ENCODE data around the gene LCE7A. TPM values are rescaled to one million over a fixed set of nuclear protein-coding genes. Genes with fewer than 3 reads are reported as not detected.

LCE7A gene
- total RNA-seq, 2 experiments from 2014 or later, result not detected

GRCh38 chr1:152884506-152884905 lies 24.7 kb downstream of the LCE7A start:
- POLR2A ChIA-PET, result no interaction called here
- H3K27ac Mint-ChIP-seq, result no peak overlapping the region
- peaks cover 7% of the 10 kb centered on the region for H3K27me3 Mint-ChIP-seq
- DNase-seq, result no peak
- CTCF ChIA-PET, result no interaction called here
- intact Hi-C loops (cut with micrococcal nuclease), result no loop called here
- no peaks in the 10 kb centered on the region for H3K36me3 Mint-ChIP-seq
- H3K4me1 Mint-ChIP-seq (ENCODE audit: low read depth), result peaks cover 6% of the 10 kb centered on the region
- no peak overlapping the region for H3K4me3 Mint-ChIP-seq
- H3K9me3 Mint-ChIP-seq, result no peaks in the 10 kb centered on the region

- intact Hi-C loops (cut with micrococcal nuclease), result no loop called here
Observed at GRCh38 chr1:152884966-152885624, 25.3 kb downstream of the LCE7A start.

GRCh38 chr1:152886085-152886484 lies 26.3 kb downstream of the LCE7A start:
- Mint-ChIP-seq H3K36me3 (no peaks in the 10 kb centered on the region), H3K4me3 (no peak overlapping the region), H3K27me3 (peaks cover 7% of the 10 kb centered on the region), H3K4me1 (ENCODE audit: low read depth) (no peaks in the 10 kb centered on the region), H3K9me3 (no peaks in the 10 kb centered on the region), H3K27ac (no peak overlapping the region)
- ChIA-PET CTCF (no interaction called here), POLR2A (no interaction called here)
- no peak for DNase-seq
- intact Hi-C loops (cut with micrococcal nuclease), result no loop called here

More at GRCh38 chr1:152884966-152885624, 25.3 kb downstream of the LCE7A start:
- ChIA-PET POLR2A (no interaction called here), CTCF (no interaction called here)
- Mint-ChIP-seq H3K36me3 (no peaks in the 10 kb centered on the region), H3K9me3 (no peaks in the 10 kb centered on the region), H3K27me3 (peaks cover 7% of the 10 kb centered on the region), H3K27ac (no peak overlapping the region), H3K4me1 (ENCODE audit: low read depth) (peaks cover 6% of the 10 kb centered on the region), H3K4me3 (no peak overlapping the region)
- DNase-seq, result no peak

- CTCF ChIA-PET, result no interaction called here
- intact Hi-C loops (cut with micrococcal nuclease), result no loop called here
- H3K9me3 Mint-ChIP-seq, result no peaks in the 10 kb centered on the region
- H3K4me1 Mint-ChIP-seq (ENCODE audit: low read depth), result no peaks in the 10 kb centered on the region
- no peaks in the 10 kb centered on the region for H3K36me3 Mint-ChIP-seq
- H3K27ac Mint-ChIP-seq, result no peak overlapping the region
- H3K27me3 Mint-ChIP-seq, result peaks cover 9% of the 10 kb centered on the region
- no peak overlapping the region for H3K4me3 Mint-ChIP-seq
- no peak for DNase-seq
- POLR2A ChIA-PET, result no interaction called here
Observed at GRCh38 chr1:152886758-152887409, 27.1 kb downstream of the LCE7A start.

- DNase-seq, result no peak
- POLR2A ChIA-PET, result no interaction called here
- no peaks in the 10 kb centered on the region for H3K36me3 Mint-ChIP-seq
- H3K4me1 Mint-ChIP-seq (ENCODE audit: low read depth), result no peaks in the 10 kb centered on the region
- no peaks in the 10 kb centered on the region for H3K9me3 Mint-ChIP-seq
- H3K27me3 Mint-ChIP-seq, result peaks cover 9% of the 10 kb centered on the region
- CTCF ChIA-PET, result interaction anchor here (1.8 kb wide), 1 partner anchor 10 kb away, joined by 5 read pairs; the partner anchor contains the start of gene SMCP
- no peak overlapping the region for H3K4me3 Mint-ChIP-seq
- intact Hi-C loops (cut with micrococcal nuclease), result no loop called here
- H3K27ac Mint-ChIP-seq, result no peak overlapping the region
Observed at GRCh38 chr1:152888126-152888525, 28.3 kb downstream of the LCE7A start.

- H3K4me3 Mint-ChIP-seq, result no peak overlapping the region
- H3K36me3 Mint-ChIP-seq, result no peaks in the 10 kb centered on the region
- H3K4me1 Mint-ChIP-seq (ENCODE audit: low read depth), result no peaks in the 10 kb centered on the region
- no peaks in the 10 kb centered on the region for H3K9me3 Mint-ChIP-seq
- intact Hi-C loops (cut with micrococcal nuclease), result no loop called here
- ChIA-PET CTCF (interaction anchor here (0.9 kb wide), 1 partner anchor 28 kb away, joined by 3 read pairs; no protein-coding TSS in a partner anchor), POLR2A (no interaction called here)
- no peak overlapping the region for H3K27ac Mint-ChIP-seq
- H3K27me3 Mint-ChIP-seq, result peaks cover 24% of the 10 kb centered on the region
- DNase-seq, result no peak
Observed at GRCh38 chr1:152899027-152899426, 39.2 kb downstream of the LCE7A start.

- H3K27me3 Mint-ChIP-seq, result peaks cover 19% of the 10 kb centered on the region
- H3K9me3 Mint-ChIP-seq, result no peaks in the 10 kb centered on the region
- no peaks in the 10 kb centered on the region for H3K4me1 Mint-ChIP-seq (ENCODE audit: low read depth)
- intact Hi-C loops (cut with micrococcal nuclease), result no loop called here
- no peak for DNase-seq
- H3K27ac Mint-ChIP-seq, result no peak overlapping the region
- POLR2A ChIA-PET, result no interaction called here
- H3K36me3 Mint-ChIP-seq, result no peaks in the 10 kb centered on the region
- no peak overlapping the region for H3K4me3 Mint-ChIP-seq
- CTCF ChIA-PET, result no interaction called here
Observed at GRCh38 chr1:152899883-152900282, 40.1 kb downstream of the LCE7A start.

GRCh38 chr1:152901631-152902030 lies 41.8 kb downstream of the LCE7A start:
- H3K9me3 Mint-ChIP-seq, result no peaks in the 10 kb centered on the region
- no peak for DNase-seq
- POLR2A ChIA-PET, result no interaction called here
- H3K27ac Mint-ChIP-seq, result no peak overlapping the region
- CTCF ChIA-PET, result interaction anchor here (0.6 to 1.0 kb wide), 2 partner anchors 14 to 31 kb away, joined by 3 read pairs; no protein-coding TSS in a partner anchor
- H3K36me3 Mint-ChIP-seq, result no peaks in the 10 kb centered on the region
- intact Hi-C loops (cut with micrococcal nuclease), result no loop called here
- H3K27me3 Mint-ChIP-seq, result peaks cover 22% of the 10 kb centered on the region
- H3K4me3 Mint-ChIP-seq, result no peak overlapping the region
- H3K4me1 Mint-ChIP-seq (ENCODE audit: low read depth), result no peaks in the 10 kb centered on the region

- Mint-ChIP-seq H3K36me3 (no peaks in the 10 kb centered on the region), H3K4me1 (ENCODE audit: low read depth) (peaks cover under 1% of the 10 kb centered on the region), H3K9me3 (no peaks in the 10 kb centered on the region), H3K27me3 (peaks cover 25% of the 10 kb centered on the region), H3K4me3 (no peak overlapping the region), H3K27ac (no peak overlapping the region)
- intact Hi-C loops (cut with micrococcal nuclease), result no loop called here
- POLR2A ChIA-PET, result no interaction called here
- CTCF ChIA-PET, result interaction anchor here (1.0 kb wide), 1 partner anchor 32 kb away, joined by 3 read pairs; no protein-coding TSS in a partner anchor
- no peak for DNase-seq
Observed at GRCh38 chr1:152902636-152903035, 42.8 kb downstream of the LCE7A start.

- H3K4me3 Mint-ChIP-seq, result no peak overlapping the region
- peaks cover 37% of the 10 kb centered on the region for H3K27me3 Mint-ChIP-seq
- H3K36me3 Mint-ChIP-seq, result no peaks in the 10 kb centered on the region
- ChIA-PET POLR2A (no interaction called here), CTCF (no interaction called here)
- H3K27ac Mint-ChIP-seq, result no peak overlapping the region
- DNase-seq, result no peak
- H3K9me3 Mint-ChIP-seq, result no peaks in the 10 kb centered on the region
- H3K4me1 Mint-ChIP-seq (ENCODE audit: low read depth), result peaks cover 6% of the 10 kb centered on the region
- intact Hi-C loops (cut with micrococcal nuclease), result no loop called here
Observed at GRCh38 chr1:152904688-152905440, 45.1 kb downstream of the LCE7A start.

- DNase-seq, result no peak
Observed at GRCh38 chr1:152906023-152906565, 46.3 kb downstream of the LCE7A start.

More at GRCh38 chr1:152906023-152906565, 46.3 kb downstream of the LCE7A start:
- Mint-ChIP-seq H3K27ac (no peak overlapping the region), H3K4me1 (ENCODE audit: low read depth) (peaks cover 6% of the 10 kb centered on the region), H3K36me3 (no peaks in the 10 kb centered on the region), H3K27me3 (peaks cover 39% of the 10 kb centered on the region), H3K4me3 (no peak overlapping the region), H3K9me3 (no peaks in the 10 kb centered on the region)
- CTCF ChIA-PET, result no interaction called here
- intact Hi-C loops (cut with micrococcal nuclease), result no loop called here
- POLR2A ChIA-PET, result no interaction called here
